Measurements from ENCODE around the gene SLC39A8.

DNA sequence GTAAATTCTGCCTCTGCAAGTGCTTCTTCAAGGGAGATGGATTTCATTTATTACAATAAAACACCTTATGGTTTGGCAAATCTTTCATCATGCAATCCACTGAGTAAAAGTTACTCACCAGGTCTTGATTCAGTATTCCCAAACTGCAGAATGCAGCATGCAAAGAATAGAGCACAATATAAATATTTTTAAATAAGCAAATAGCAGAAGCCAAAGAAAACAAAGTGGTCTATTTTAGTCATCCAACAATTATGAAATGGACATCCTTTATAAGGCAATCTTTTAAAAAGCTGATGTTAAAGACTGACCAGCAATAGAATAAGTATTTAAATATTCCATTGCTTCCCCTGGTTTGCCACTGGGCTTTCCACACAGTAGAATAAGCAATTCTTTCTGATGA, 59.5 kb downstream of the SLC39A8 start:
- TF ChIP-seq POLR2A (IDR thresholded peaks at IDR 0.05) (no peak), EP300 (IDR thresholded peaks at IDR 0.05) (no peak)
- TF ChIP-seq, protein P1, sequence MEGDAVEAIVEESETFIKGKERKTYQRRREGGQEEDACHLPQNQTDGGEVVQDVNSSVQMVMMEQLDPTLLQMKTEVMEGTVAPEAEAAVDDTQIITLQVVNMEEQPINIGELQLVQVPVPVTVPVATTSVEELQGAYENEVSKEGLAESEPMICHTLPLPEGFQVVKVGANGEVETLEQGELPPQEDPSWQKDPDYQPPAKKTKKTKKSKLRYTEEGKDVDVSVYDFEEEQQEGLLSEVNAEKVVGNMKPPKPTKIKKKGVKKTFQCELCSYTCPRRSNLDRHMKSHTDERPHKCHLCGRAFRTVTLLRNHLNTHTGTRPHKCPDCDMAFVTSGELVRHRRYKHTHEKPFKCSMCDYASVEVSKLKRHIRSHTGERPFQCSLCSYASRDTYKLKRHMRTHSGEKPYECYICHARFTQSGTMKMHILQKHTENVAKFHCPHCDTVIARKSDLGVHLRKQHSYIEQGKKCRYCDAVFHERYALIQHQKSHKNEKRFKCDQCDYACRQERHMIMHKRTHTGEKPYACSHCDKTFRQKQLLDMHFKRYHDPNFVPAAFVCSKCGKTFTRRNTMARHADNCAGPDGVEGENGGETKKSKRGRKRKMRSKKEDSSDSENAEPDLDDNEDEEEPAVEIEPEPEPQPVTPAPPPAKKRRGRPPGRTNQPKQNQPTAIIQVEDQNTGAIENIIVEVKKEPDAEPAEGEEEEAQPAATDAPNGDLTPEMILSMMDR (IDR thresholded peaks at IDR 0.05) = no peak

Data from tibial nerve (tissue), 4 donors.